Gastroesophageal sphincter (tissue), 4 donors: Measurements from ENCODE around the gene RPS25. TPM values are rescaled to one million over a fixed set of nuclear protein-coding genes. Genes with fewer than 3 reads are reported as not detected.
"Not testable (repeated sequence)": the region's sequence is repeated elsewhere in the genome, so short reads cannot be mapped to it uniquely, and the experiment has no call there.

Source experiments
- ATAC-seq: fragments of 150-250 bp; one replicate; pipeline ENCODE4 v1.9.1; 2016; ENCODE audit warnings: mild to moderate bottlenecking, moderate library complexity
- H3K27ac ChIP-seq, 4 donors: fragments of 200-600 bp; sonication (generic) in 3 of 4; 1 replicate in 3 of 4; 2 replicates in 1 of 4; pipeline ENCODE4 v1.5.1; 2016 to 2019
- H3K27me3 ChIP-seq: fragments of 200-600 bp; sonication (generic); one replicate; pipeline ENCODE4 v1.5.1; 2019
- H3K36me3 ChIP-seq, 2 donors: fragments of 200-600 bp; sonication (generic); one replicate each; pipeline ENCODE4 v1.5.1; 2019; ENCODE audit warnings: control low read depth in 1 of 2
- H3K4me1 ChIP-seq, 3 donors: fragments of 200-600 bp; sonication (generic); 1 replicate in 2 of 3; 2 replicates in 1 of 3; pipeline ENCODE4 v1.5.1; 2016 to 2019; ENCODE audit warnings: control low read depth in 2 of 3
- H3K4me3 ChIP-seq, 2 donors: fragments of 200-600 bp; sonication (generic); one replicate each; pipeline ENCODE4 v1.5.1; 2019; ENCODE audit warnings: mild to moderate bottlenecking in 1 of 2, moderate library complexity in 1 of 2
- H3K9me3 ChIP-seq, 3 donors: fragments of 200-600 bp; sonication (generic); one replicate each; pipeline ENCODE4 v1.5.1; 2017 to 2019; ENCODE audit warnings: control low read depth in 2 of 3
- CTCF ChIP-seq, 4 experiments: fragments of 200-600 bp in 2 of 4; fragments of 450-650 bp in 2 of 4; sonication (generic) in 1 of 4; IDR thresholded peaks; one replicate each; pipeline ENCODE4 v1.5.1; 2017 to 2019; ENCODE audit warnings: antibody characterized with exemption in 4 of 4, mild to moderate bottlenecking in 2 of 4, moderate library complexity in 2 of 4
- EP300 ChIP-seq: sonication (generic); formaldehyde crosslinking; IDR thresholded peaks from one replicate; pipeline ENCODE4 v1.6.1; 2017; ENCODE audit warnings: antibody characterized with exemption, mild to moderate bottlenecking
- POLR2A ChIP-seq, 2 donors: fragments of 450-650 bp; IDR thresholded peaks; one replicate each; pipeline ENCODE4 v1.6.1; 2017; ENCODE audit warnings: antibody characterized with exemption in 2 of 2, mild to moderate bottlenecking in 2 of 2, moderate library complexity in 1 of 2
- POLR2AphosphoS5 ChIP-seq: sonication (generic); formaldehyde crosslinking; IDR thresholded peaks from one replicate; pipeline ENCODE4 v1.6.1; 2017; ENCODE audit warnings: antibody characterized with exemption
- WGBS, 2 donors: methylation state at CpG; one replicate each; pipeline ENCODE4 v1.1.5; 2018; ENCODE audit warnings: low coverage in 1 of 2; 5-methylcytosine and 5-hydroxymethylcytosine counted together
- total RNA-seq, 4 donors: library from RNA; depleted of rRNA; stranded (reverse); fragments of >200 nt; gene quantifications; one replicate each; pipeline ENCODE4 v1.1.0, GENCODE V29; 2016

The RPS25 gene
- total RNA-seq, 4 donors from 2014 or later = 1,381 to 2,808 (median 2,000) TPM

DNA sequence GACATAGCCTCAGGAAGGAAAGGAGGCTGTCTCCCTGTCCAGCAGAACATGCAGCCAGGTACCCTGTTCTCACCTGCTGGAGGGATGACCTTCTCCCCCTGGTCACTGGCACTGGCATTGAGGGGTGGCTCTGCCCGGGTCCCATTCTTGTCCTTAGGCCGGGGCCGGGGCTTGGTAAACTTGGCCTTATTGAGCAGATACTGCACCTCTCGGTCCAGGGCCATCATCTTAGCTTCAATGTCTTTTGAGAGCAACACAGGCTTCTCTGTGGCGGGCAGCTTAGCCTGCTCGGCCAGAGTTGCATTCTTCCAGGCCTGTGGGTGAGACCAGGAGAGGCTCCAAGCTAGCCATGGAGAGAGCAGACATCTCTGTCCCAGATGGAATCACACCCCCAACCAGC is 28.3 kb upstream of the RPS25 start:
- H3K27ac ChIP-seq = no peak overlapping the region
- no peak for ATAC-seq
- no peaks in the 10 kb centered on the region for H3K9me3 ChIP-seq
- no peaks in the 10 kb centered on the region for H3K4me1 ChIP-seq
- peaks cover 0 to 72% of the 10 kb centered on the region in 2 donors for H3K36me3 ChIP-seq
- H3K4me3 ChIP-seq = no peak overlapping the region
- no peak for TF ChIP-seq EP300
- no peak for TF ChIP-seq CTCF (IDR thresholded peaks at IDR 0.05)
- TF ChIP-seq POLR2A (IDR thresholded peaks at IDR 0.05) = no peak
- no peak for TF ChIP-seq POLR2AphosphoS5
- H3K27me3 ChIP-seq = no peaks in the 10 kb centered on the region
- WGBS, 2 donors = no CpG with 5 or more reads among the region's 6 CpGs

DNA sequence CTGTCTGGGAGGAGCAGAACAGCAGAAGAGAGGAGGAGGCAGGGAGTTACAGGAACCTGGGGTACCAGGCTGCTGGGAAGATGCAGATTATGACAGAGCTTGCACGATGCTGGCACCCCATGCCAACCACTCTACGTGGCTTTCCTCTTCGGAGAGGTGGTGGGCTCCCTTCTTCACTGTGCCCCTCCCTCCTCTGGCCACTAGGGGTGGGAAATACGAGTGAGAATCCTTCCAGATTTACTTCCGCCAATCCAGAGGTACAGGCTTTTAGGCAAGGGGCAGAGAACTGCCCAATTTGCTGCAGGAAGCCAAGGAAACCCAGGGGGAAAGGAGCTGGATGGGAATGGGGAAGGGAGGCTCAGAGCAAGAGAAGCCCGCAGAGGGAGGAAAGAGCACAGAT is 26.6 kb upstream of the RPS25 start:
- Histone ChIP-seq H3K9me3 (no peaks in the 10 kb centered on the region), H3K36me3 (peaks cover 0 to 55% of the 10 kb centered on the region in 2 donors), H3K4me3 (no peak overlapping the region), H3K4me1 (no peaks in the 10 kb centered on the region), H3K27ac (no peak overlapping the region), H3K27me3 (no peaks in the 10 kb centered on the region)
- no peak for ATAC-seq
- WGBS, 2 donors = 50 to 72% methylated on average over 1 to 5 of the region's 6 CpGs
- TF ChIP-seq CTCF (IDR thresholded peaks at IDR 0.05) = no peak
- no peak for TF ChIP-seq POLR2A (IDR thresholded peaks at IDR 0.05)
- no peak for TF ChIP-seq EP300
- TF ChIP-seq POLR2AphosphoS5 = no peak

DNA sequence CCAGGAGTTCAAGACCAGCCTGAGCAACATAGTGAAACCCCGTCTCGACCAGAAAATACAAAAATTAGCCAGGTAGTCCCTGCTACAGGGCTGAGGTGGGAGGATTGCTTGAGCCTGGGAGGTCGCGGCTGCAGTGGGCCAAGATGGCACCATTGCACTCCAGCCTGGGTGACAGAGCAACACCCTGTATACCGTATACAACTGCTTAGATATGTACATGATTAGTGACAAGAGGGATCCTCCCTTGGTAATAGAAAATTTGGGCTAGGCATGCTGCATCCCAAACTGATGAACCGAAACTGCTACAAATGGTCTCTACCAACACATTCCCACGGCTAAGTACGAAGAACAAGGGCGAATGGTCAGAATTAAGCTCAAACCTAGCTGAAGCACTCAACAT is 24.8 kb upstream of the RPS25 start:
- H3K4me3 ChIP-seq = no peak overlapping the region
- peaks cover 0 to 37% of the 10 kb centered on the region in 2 donors for H3K36me3 ChIP-seq
- TF ChIP-seq EP300 = no peak
- TF ChIP-seq CTCF (IDR thresholded peaks at IDR 0.05) = no peak
- TF ChIP-seq POLR2A (IDR thresholded peaks at IDR 0.05) = no peak
- no peak for TF ChIP-seq POLR2AphosphoS5
- H3K4me1 ChIP-seq = no peaks in the 10 kb centered on the region
- H3K27me3 ChIP-seq = no peaks in the 10 kb centered on the region
- ATAC-seq = no peak
- no peaks in the 10 kb centered on the region for H3K9me3 ChIP-seq
- 91 to 93% methylated on average over 3 to 9 of the region's 9 CpGs for WGBS, 2 donors
- H3K27ac ChIP-seq = no peak overlapping the region

DNA sequence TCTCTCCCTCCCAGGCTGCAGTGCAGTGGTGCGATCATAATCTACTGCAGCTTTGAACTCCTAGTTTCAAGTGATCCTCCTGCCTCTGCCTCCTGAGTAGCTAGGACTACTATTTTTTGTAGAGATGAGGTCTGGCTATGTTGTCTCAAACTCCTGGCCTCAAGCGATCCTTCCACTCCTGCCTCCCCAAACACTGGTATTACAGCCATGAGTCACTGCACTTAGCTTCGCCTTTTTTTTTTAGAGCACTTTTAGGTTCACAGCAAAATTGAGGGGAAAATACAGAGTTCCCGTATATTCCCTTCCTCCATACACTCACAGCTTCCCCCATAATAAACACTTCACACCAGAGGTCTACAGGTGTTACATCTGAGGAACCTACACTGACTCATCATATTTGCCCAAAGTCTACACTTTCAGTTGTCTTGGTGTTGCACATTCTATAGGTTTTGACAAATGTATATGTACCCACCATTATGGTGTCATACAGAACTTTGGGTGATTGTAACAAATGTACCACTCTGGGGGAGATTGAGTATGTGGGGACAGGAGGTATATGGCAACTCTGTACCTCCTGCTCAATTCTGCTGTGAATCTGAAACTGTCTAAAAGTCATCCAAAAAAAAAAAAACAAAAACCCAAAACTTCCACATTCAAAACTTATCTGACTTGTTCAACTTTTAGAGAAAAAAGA is 23.8 kb upstream of the RPS25 start:
- H3K27ac ChIP-seq = no peak overlapping the region
- no peaks in the 10 kb centered on the region for H3K9me3 ChIP-seq
- no peak overlapping the region for H3K4me3 ChIP-seq
- H3K36me3 ChIP-seq = peaks cover 0 to 27% of the 10 kb centered on the region in 2 donors
- ATAC-seq = no peak
- TF ChIP-seq CTCF (IDR thresholded peaks at IDR 0.05) = no peak
- TF ChIP-seq POLR2A (IDR thresholded peaks at IDR 0.05) = no peak
- no peak for TF ChIP-seq EP300
- TF ChIP-seq POLR2AphosphoS5 = no peak
- no peaks in the 10 kb centered on the region for H3K4me1 ChIP-seq
- WGBS, 2 donors = 79 to 83% methylated on average over 3 to 4 of the region's 4 CpGs
- H3K27me3 ChIP-seq = no peaks in the 10 kb centered on the region

DNA sequence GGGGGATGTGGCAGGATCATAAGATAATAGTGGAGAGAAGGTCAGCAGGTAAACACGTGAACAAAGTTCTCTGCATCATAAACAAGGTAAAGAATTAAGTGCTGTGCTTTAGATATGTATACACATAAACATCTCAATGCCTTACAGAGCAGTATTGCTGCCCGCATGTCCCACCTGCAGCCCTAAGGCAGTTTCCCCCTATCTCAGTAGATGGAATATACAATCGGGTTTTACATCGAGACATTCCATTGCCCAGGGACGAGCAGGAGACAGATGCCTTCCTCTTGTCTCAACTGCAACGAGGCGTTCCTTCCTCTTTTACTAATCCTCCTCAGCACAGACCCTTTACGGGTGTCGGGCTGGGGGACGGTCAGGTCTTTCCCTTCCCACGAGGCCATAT is 21.3 kb upstream of the RPS25 start:
- not testable (repeated sequence) for H3K9me3 ChIP-seq, H3K27me3 ChIP-seq, H3K36me3 ChIP-seq, H3K4me1 ChIP-seq, H3K27ac ChIP-seq, H3K4me3 ChIP-seq, ATAC-seq
- 21% methylated on average over 11 of the region's 11 CpGs; no CpG with 5 or more reads in 1 of the 2 donors for WGBS, 2 donors
